Thoracic aorta (tissue), 2 donors: Measurements from ENCODE around the gene C5orf22. TPM values are rescaled to one million over a fixed set of nuclear protein-coding genes. Genes with fewer than 3 reads are reported as not detected.

Experiments
- ATAC-seq: fragments of 150-250 bp; one replicate; pipeline ENCODE4 v1.8.0; 2017; ENCODE audit warnings: low read depth; ENCODE audit not compliant: insufficient number of reproducible peaks, low FRiP score
- DNase-seq: peaks from one replicate; pipeline ENCODE4 v3.0.0-alpha.2; 2020; ENCODE audit warnings: low spot score
- H3K27ac ChIP-seq, 2 donors: fragments of 200-600 bp; sonication (generic); 1 replicate in 1 of 2; 2 replicates in 1 of 2; pipeline ENCODE4 v1.5.1; 2016; ENCODE audit warnings: mild to moderate bottlenecking in 2 of 2, moderate library complexity in 2 of 2
- H3K27me3 ChIP-seq: fragments of 200-600 bp; sonication (generic); replicated peaks from 2 replicates; pipeline ENCODE4 v1.6.0; 2016; ENCODE audit warnings: mild to moderate bottlenecking; ENCODE audit not compliant: insufficient read depth
- H3K36me3 ChIP-seq: fragments of 200-600 bp; sonication (generic); one replicate; pipeline ENCODE4 v1.5.1; 2016
- H3K4me1 ChIP-seq, 2 donors: fragments of 200-600 bp; sonication (generic); 1 replicate in 1 of 2; 2 replicates in 1 of 2; pipeline versions ENCODE4 v1.5.1 to v1.6.0; 2016; ENCODE audit warnings: low read depth in 2 of 2, mild to moderate bottlenecking in 1 of 2; ENCODE audit not compliant: control insufficient read depth in 1 of 2
- H3K4me3 ChIP-seq: fragments of 200-600 bp; sonication (generic); 2 replicates; pipeline ENCODE4 v1.5.1; 2016; ENCODE audit warnings: mild to moderate bottlenecking
- H3K9me3 ChIP-seq: fragments of 200-600 bp; sonication (generic); 2 replicates; pipeline ENCODE4 v1.5.1; 2016
- CTCF ChIP-seq: fragments of 200-600 bp; sonication (generic); IDR thresholded peaks from one replicate; pipeline ENCODE4 v1.5.1; 2019; ENCODE audit warnings: antibody characterized with exemption
- total RNA-seq, 2 donors: library from RNA; depleted of rRNA; stranded (reverse); fragments of >200 nt; gene quantifications; one replicate each; pipeline versions ENCODE4 v1.1.0 to v1.2.3, GENCODE V29; 2016

C5orf22 gene
- total RNA-seq: 10 to 100 TPM; 10.3 to 10.8 TPM

GRCh38 chr5:31531888-31532547 lies at the start of gene C5orf22, which contains the start of gene DROSHA:
C5orf22 (plus strand) TSS chr5:31532301; CDS start chr5:31532393, 92 bp downstream.
DROSHA (minus strand) TSS chr5:31532093; CDS start chr5:31529059, 3,034 bp downstream.
- H3K27ac ChIP-seq: peak within 1 kb of the TSS; percentile 70 to 74
- no peaks in the 10 kb centered on the region for H3K9me3 ChIP-seq
- peaks cover 15 to 30% of the 10 kb centered on the region in 2 donors for H3K4me1 ChIP-seq
- no peaks in the 10 kb centered on the region for H3K27me3 ChIP-seq
- DNase-seq: peak; percentile 77
- H3K36me3 ChIP-seq: peaks cover 24% of the 10 kb centered on the region
- TF ChIP-seq CTCF: no peak
- H3K4me3 ChIP-seq: peak within 1 kb of the TSS; percentile 93
- peak; percentile 92 for ATAC-seq

- Histone ChIP-seq H3K4me3 (no peak overlapping the region), H3K36me3 (peaks cover 6% of the 10 kb centered on the region), H3K9me3 (no peaks in the 10 kb centered on the region), H3K27ac (no peak overlapping the region), H3K27me3 (no peaks in the 10 kb centered on the region), H3K4me1 (no peaks in the 10 kb centered on the region)
- DNase-seq (no peak), ATAC-seq (no peak)
- TF ChIP-seq CTCF: no peak
Measured at GRCh38 chr5:31485376-31486207, 46.5 kb upstream of the C5orf22 start.

- DNase-seq (no peak), ATAC-seq (no peak)
- no peak for TF ChIP-seq CTCF
- Histone ChIP-seq H3K4me1 (no peaks in the 10 kb centered on the region), H3K9me3 (no peaks in the 10 kb centered on the region), H3K27ac (no peak overlapping the region), H3K27me3 (no peaks in the 10 kb centered on the region), H3K4me3 (no peak overlapping the region), H3K36me3 (peaks cover 6% of the 10 kb centered on the region)
Measured at GRCh38 chr5:31486441-31486840, 45.7 kb upstream of the C5orf22 start.

GRCh38 chr5:31487506-31487905 lies 44.6 kb upstream of the C5orf22 start:
- ATAC-seq (no peak), DNase-seq (no peak)
- H3K27me3 ChIP-seq: no peaks in the 10 kb centered on the region
- no peaks in the 10 kb centered on the region for H3K9me3 ChIP-seq
- peaks cover 6% of the 10 kb centered on the region for H3K36me3 ChIP-seq
- no peak overlapping the region for H3K4me3 ChIP-seq
- H3K4me1 ChIP-seq: no peaks in the 10 kb centered on the region
- no peak overlapping the region for H3K27ac ChIP-seq
- no peak for TF ChIP-seq CTCF

GRCh38 chr5:31492869-31493268 lies 39.2 kb upstream of the C5orf22 start:
- TF ChIP-seq CTCF: no peak
- Histone ChIP-seq H3K4me3 (no peak overlapping the region), H3K9me3 (no peaks in the 10 kb centered on the region), H3K27me3 (no peaks in the 10 kb centered on the region), H3K4me1 (no peaks in the 10 kb centered on the region), H3K36me3 (peaks cover 35% of the 10 kb centered on the region), H3K27ac (no peak overlapping the region)
- no peak for DNase-seq
- ATAC-seq: no peak
